WTC11 (cell line): Measurements from ENCODE around the gene NPL. TPM values are rescaled to one million over a fixed set of nuclear protein-coding genes. Genes with fewer than 3 reads are reported as not detected.

ENCODE experiments used
- ATAC-seq: fragments of 200-7000 bp; cut with Tn5 transposase; 2 replicates; pipeline ENCODE4 v1.10.0; 2021; ENCODE audit warnings: mild to moderate bottlenecking, moderate library complexity
- CTCF ChIA-PET: fragments of 300-600 bp; sonication (Branson Sonifier 250); formaldehyde crosslinking; loops from one replicate; lab custom pipeline; 2021; ENCODE audit warnings: antibody characterized with exemption; lab: Charles Lee
- POLR2A ChIA-PET: fragments of 350-600 bp; sonication (Branson Sonifier 250); formaldehyde crosslinking; loops from one replicate; lab custom pipeline; 2021; ENCODE audit warnings: antibody characterized with exemption; lab: Charles Lee
- DNase-seq: peaks from one replicate; pipeline ENCODE4 v3.0.0; 2021; ENCODE audit warnings: low spot score
- H3K27ac Mint-ChIP-seq: 2 replicates; pipeline ENCODE4 v1.8.0; 2021; ENCODE audit warnings: mixed read lengths
- H3K27me3 Mint-ChIP-seq: 2 replicates; pipeline ENCODE4 v1.8.0; 2021; ENCODE audit warnings: low read depth, mild to moderate bottlenecking, moderate library complexity, mixed read lengths
- H3K36me3 Mint-ChIP-seq: 2 replicates; pipeline ENCODE4 v1.8.0; 2021; ENCODE audit warnings: mixed read lengths
- H3K4me1 Mint-ChIP-seq: 2 replicates; pipeline ENCODE4 v1.8.0; 2022; ENCODE audit warnings: mixed read lengths
- H3K4me3 Mint-ChIP-seq: 2 replicates; pipeline ENCODE4 v1.8.0; 2021; ENCODE audit warnings: mild to moderate bottlenecking, moderate library complexity, mixed read lengths
- H3K9me3 Mint-ChIP-seq: 2 replicates; pipeline ENCODE4 v1.8.0; 2021; ENCODE audit warnings: mixed read lengths
- ATF2 ChIP-seq: sonication (generic); formaldehyde crosslinking; IDR thresholded peaks from 2 replicates; pipeline ENCODE4 v1.8.1; 2022; ENCODE audit warnings: low read depth, missing genetic modification reagents, borderline replicate concordance
- CDX4 ChIP-seq: fragments of 250-450 bp; sonication (Bioruptor Pico); IDR thresholded peaks from 2 replicates; pipeline ENCODE4 v1.9.0; 2021; ENCODE audit warnings: moderate library complexity, mild to moderate bottlenecking, inconsistent platforms, borderline replicate concordance
- FOXJ3 ChIP-seq: sonication (generic); formaldehyde crosslinking; IDR thresholded peaks from 2 replicates; pipeline ENCODE4 v1.9.0; 2021; ENCODE audit warnings: missing genetic modification reagents, mild to moderate bottlenecking, borderline replicate concordance
- JAZF1 ChIP-seq: fragments of 250-450 bp; sonication (Bioruptor Pico); IDR thresholded peaks from 2 replicates; pipeline ENCODE4 v1.9.0; 2021; ENCODE audit warnings: moderate library complexity, mild to moderate bottlenecking, inconsistent platforms
- TCF7 ChIP-seq: sonication (generic); formaldehyde crosslinking; IDR thresholded peaks from 2 replicates; pipeline ENCODE4 v1.8.0; 2022; ENCODE audit warnings: mild to moderate bottlenecking, low read depth, missing genetic modification reagents, moderate library complexity
- TEAD4 ChIP-seq: sonication (generic); formaldehyde crosslinking; IDR thresholded peaks from 2 replicates; pipeline ENCODE4 v1.8.0; 2022; ENCODE audit warnings: mild to moderate bottlenecking, missing genetic modification reagents
- ZBTB21 ChIP-seq: sonication (generic); formaldehyde crosslinking; IDR thresholded peaks from 2 replicates; pipeline ENCODE4 v1.8.1; 2023; ENCODE audit warnings: mild to moderate bottlenecking, missing genetic modification reagents, borderline replicate concordance
- ZNF138 ChIP-seq: sonication (generic); formaldehyde crosslinking; conservative IDR thresholded peaks from 2 replicates; pipeline ENCODE4 v1.8.1; 2022; ENCODE audit warnings: mild to moderate bottlenecking, moderate library complexity, missing genetic modification reagents
- ZNF219 ChIP-seq: sonication (generic); formaldehyde crosslinking; IDR thresholded peaks from 2 replicates; pipeline ENCODE4 v1.8.0; 2023; ENCODE audit warnings: missing genetic modification reagents, mild to moderate bottlenecking, borderline replicate concordance
- ZNF396 ChIP-seq: fragments of 250-450 bp; sonication (Bioruptor Pico); IDR thresholded peaks from 2 replicates; pipeline ENCODE4 v1.8.0; 2021; ENCODE audit warnings: mild to moderate bottlenecking, moderate library complexity, borderline replicate concordance
- ZNF671 ChIP-seq: fragments of 250-450 bp; sonication (Bioruptor Pico); IDR thresholded peaks from 2 replicates; pipeline ENCODE4 v1.8.0; 2021; ENCODE audit warnings: mild to moderate bottlenecking
- total RNA-seq: library from RNA; stranded (reverse); gene quantifications from 3 replicates; pipeline ENCODE4 v1.2.3, GENCODE V29; 2021
- TF ChIP-seq, protein P1 (sequence below): sonication (generic); formaldehyde crosslinking; IDR thresholded peaks from 2 replicates; pipeline ENCODE4 v1.8.0; 2023; ENCODE audit warnings: missing genetic modification reagents, mild to moderate bottlenecking, borderline replicate concordance
- TF ChIP-seq, protein P2 (sequence below): sonication (generic); formaldehyde crosslinking; IDR thresholded peaks from 2 replicates; pipeline ENCODE4 v1.8.1; 2022; ENCODE audit warnings: low read depth, mild to moderate bottlenecking, moderate library complexity, missing genetic modification reagents, borderline replicate concordance
- TF ChIP-seq, protein P3 (sequence below): fragments of 250-450 bp; sonication (Bioruptor Pico); IDR thresholded peaks from 2 replicates; pipeline ENCODE4 v1.9.0; 2021; ENCODE audit warnings: mild to moderate bottlenecking, borderline replicate concordance

NPL gene
- total RNA-seq, 1 experiment from 2014 or later = 3.6 TPM

DNA sequence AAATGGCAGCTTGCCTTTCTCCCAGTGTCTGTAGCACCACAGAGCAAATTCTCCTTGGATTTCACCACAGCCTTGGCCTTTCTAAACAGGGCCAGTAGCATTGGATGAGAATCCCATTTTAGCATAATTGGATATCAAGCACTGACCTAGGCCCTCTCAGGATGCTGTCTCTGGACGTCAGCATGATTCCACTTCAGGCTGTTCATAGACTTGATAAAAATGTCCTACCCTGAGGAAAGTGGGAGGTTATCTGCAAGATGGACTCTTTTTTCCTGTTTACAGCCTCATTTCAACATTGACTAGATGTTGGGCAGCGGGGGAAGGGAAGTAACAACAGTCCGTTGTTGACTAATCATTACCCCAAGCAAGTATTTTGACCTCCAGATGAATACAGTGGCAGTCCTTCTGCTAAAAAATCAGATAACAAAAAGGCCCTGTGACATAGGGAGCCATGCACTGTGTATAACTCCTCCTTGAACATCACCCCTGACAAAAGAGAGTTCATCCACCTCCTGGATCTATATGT, 5.2 kb downstream of the NPL start:
- ChIA-PET CTCF (no interaction called here), POLR2A (no interaction called here)
- H3K27me3 Mint-ChIP-seq = peaks cover 34% of the 10 kb centered on the region
- H3K9me3 Mint-ChIP-seq = no peaks in the 10 kb centered on the region
- H3K4me1 Mint-ChIP-seq = peaks cover 11% of the 10 kb centered on the region
- DNase-seq = no peak
- TF ChIP-seq ZNF396 (CRISPR knock-in tag) (no peak), JAZF1 (no peak)
- TF ChIP-seq, protein P1, sequence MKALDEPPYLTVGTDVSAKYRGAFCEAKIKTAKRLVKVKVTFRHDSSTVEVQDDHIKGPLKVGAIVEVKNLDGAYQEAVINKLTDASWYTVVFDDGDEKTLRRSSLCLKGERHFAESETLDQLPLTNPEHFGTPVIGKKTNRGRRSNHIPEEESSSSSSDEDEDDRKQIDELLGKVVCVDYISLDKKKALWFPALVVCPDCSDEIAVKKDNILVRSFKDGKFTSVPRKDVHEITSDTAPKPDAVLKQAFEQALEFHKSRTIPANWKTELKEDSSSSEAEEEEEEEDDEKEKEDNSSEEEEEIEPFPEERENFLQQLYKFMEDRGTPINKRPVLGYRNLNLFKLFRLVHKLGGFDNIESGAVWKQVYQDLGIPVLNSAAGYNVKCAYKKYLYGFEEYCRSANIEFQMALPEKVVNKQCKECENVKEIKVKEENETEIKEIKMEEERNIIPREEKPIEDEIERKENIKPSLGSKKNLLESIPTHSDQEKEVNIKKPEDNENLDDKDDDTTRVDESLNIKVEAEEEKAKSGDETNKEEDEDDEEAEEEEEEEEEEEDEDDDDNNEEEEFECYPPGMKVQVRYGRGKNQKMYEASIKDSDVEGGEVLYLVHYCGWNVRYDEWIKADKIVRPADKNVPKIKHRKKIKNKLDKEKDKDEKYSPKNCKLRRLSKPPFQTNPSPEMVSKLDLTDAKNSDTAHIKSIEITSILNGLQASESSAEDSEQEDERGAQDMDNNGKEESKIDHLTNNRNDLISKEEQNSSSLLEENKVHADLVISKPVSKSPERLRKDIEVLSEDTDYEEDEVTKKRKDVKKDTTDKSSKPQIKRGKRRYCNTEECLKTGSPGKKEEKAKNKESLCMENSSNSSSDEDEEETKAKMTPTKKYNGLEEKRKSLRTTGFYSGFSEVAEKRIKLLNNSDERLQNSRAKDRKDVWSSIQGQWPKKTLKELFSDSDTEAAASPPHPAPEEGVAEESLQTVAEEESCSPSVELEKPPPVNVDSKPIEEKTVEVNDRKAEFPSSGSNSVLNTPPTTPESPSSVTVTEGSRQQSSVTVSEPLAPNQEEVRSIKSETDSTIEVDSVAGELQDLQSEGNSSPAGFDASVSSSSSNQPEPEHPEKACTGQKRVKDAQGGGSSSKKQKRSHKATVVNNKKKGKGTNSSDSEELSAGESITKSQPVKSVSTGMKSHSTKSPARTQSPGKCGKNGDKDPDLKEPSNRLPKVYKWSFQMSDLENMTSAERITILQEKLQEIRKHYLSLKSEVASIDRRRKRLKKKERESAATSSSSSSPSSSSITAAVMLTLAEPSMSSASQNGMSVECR (CRISPR knock-in tag) = no peak
- no peak overlapping the region for H3K27ac Mint-ChIP-seq
- no peaks in the 10 kb centered on the region for H3K36me3 Mint-ChIP-seq
- no peak for ATAC-seq
- H3K4me3 Mint-ChIP-seq = no peak overlapping the region

DNA sequence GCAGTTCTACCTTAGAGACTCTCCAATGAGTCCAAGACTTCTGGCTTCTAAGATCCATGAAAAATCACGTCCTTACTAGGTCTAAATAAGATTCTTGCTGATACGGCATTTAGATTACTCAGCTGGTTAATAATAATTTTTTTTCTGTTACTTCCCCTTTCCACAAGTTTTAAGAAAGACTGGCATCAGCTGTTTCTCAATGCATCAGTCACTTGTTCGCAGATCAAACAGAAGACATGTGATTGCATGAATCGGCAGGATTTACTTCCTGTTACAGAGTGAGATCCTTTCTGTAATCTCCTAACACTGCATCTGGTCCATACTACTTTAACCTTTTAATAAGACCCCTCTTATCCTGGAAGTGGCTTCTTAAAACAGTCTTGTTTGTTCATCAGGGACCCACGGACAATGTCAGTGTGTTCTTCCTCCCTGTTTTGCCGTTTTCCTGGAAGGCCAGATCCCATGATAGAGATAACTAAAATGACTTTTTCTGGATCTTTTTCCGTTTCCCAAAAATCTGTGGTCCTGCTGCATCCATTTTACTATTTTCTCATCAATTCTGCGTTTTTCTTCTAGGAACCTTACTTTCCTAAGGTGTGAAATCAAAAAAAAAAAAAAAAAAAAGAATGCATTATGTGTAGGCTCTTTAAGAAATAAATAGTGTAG, 6.1 kb downstream of the NPL start:
- H3K27me3 Mint-ChIP-seq = peaks cover 24% of the 10 kb centered on the region
- H3K9me3 Mint-ChIP-seq = no peaks in the 10 kb centered on the region
- H3K27ac Mint-ChIP-seq = no peak overlapping the region
- H3K4me3 Mint-ChIP-seq = no peak overlapping the region
- ChIA-PET CTCF (interaction anchor here (1.4 kb wide), 1 partner anchor 17 kb away, joined by 8 read pairs; no protein-coding TSS in a partner anchor), POLR2A (no interaction called here)
- DNase-seq = no peak
- no peaks in the 10 kb centered on the region for H3K36me3 Mint-ChIP-seq
- ATAC-seq = no peak
- no peak for TF ChIP-seq ZNF671 (CRISPR knock-in tag)
- TF ChIP-seq ZBTB21 (CRISPR knock-in tag) = no peak
- TF ChIP-seq FOXJ3 = no peak
- TF ChIP-seq TEAD4 (CRISPR knock-in tag) = no peak
- TF ChIP-seq TCF7 (CRISPR knock-in tag) = no peak
- no peak for TF ChIP-seq ZNF219 (CRISPR knock-in tag)
- peaks cover 10% of the 10 kb centered on the region for H3K4me1 Mint-ChIP-seq

DNA sequence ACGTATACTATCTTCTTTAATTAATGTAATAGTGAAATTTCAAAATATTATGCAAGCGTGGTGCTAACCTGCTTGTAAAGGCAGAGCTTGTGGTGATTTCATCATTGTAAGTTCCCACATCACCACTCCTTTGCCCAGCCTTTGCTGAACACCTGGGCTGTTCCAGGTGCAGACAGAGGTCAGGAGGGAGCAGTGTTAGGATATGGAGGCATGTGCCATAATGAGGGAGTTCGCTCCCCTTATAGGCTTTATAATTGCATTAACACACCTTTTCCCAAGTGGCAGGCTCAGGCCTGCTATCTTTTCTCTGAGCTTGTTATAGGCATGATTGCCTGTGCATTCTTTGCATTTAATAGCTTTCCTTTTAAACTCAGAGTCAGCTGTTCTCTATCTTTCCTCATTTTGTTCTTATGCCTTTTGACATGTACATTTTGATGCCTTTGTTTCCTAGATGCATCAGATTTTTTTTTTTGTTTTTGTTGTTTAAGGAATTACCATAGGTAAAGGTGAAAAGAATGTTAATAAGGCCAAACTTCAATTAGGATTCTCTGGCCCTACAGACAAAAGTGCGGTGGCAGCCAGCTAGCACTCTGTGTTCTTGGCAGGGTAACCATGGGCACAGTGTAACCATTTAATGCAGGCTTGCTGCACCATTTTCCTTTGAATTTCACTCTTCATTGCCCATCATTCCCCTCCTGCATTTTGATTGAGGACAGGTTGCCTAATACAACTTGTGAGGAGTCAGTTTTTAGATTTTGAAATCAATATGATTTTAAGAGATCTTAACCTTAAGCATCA, 12.6 kb downstream of the NPL start:
- ChIA-PET CTCF (interaction anchor here (0.9 to 1.9 kb wide), 8 partner anchors 11 to 659 kb away, joined by 3 to 15 read pairs (median 5); no protein-coding TSS in a partner anchor), POLR2A (no interaction called here)

More for the DNA sequence above, 12.6 kb downstream of the NPL start:
- peaks cover 23% of the 10 kb centered on the region for H3K4me1 Mint-ChIP-seq
- no peaks in the 10 kb centered on the region for H3K27me3 Mint-ChIP-seq
- DNase-seq (no peak), ATAC-seq (no peak)
- no peaks in the 10 kb centered on the region for H3K9me3 Mint-ChIP-seq
- H3K36me3 Mint-ChIP-seq = no peaks in the 10 kb centered on the region
- H3K4me3 Mint-ChIP-seq = no peak overlapping the region
- TF ChIP-seq ZNF138 (no peak), CDX4 (CRISPR knock-in tag) (no peak), ATF2 (CRISPR knock-in tag) (no peak)
- TF ChIP-seq, protein P2, sequence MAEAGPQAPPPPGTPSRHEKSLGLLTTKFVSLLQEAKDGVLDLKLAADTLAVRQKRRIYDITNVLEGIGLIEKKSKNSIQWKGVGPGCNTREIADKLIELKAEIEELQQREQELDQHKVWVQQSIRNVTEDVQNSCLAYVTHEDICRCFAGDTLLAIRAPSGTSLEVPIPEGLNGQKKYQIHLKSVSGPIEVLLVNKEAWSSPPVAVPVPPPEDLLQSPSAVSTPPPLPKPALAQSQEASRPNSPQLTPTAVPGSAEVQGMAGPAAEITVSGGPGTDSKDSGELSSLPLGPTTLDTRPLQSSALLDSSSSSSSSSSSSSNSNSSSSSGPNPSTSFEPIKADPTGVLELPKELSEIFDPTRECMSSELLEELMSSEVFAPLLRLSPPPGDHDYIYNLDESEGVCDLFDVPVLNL (CRISPR knock-in tag) = no peak
- TF ChIP-seq, protein P3, sequence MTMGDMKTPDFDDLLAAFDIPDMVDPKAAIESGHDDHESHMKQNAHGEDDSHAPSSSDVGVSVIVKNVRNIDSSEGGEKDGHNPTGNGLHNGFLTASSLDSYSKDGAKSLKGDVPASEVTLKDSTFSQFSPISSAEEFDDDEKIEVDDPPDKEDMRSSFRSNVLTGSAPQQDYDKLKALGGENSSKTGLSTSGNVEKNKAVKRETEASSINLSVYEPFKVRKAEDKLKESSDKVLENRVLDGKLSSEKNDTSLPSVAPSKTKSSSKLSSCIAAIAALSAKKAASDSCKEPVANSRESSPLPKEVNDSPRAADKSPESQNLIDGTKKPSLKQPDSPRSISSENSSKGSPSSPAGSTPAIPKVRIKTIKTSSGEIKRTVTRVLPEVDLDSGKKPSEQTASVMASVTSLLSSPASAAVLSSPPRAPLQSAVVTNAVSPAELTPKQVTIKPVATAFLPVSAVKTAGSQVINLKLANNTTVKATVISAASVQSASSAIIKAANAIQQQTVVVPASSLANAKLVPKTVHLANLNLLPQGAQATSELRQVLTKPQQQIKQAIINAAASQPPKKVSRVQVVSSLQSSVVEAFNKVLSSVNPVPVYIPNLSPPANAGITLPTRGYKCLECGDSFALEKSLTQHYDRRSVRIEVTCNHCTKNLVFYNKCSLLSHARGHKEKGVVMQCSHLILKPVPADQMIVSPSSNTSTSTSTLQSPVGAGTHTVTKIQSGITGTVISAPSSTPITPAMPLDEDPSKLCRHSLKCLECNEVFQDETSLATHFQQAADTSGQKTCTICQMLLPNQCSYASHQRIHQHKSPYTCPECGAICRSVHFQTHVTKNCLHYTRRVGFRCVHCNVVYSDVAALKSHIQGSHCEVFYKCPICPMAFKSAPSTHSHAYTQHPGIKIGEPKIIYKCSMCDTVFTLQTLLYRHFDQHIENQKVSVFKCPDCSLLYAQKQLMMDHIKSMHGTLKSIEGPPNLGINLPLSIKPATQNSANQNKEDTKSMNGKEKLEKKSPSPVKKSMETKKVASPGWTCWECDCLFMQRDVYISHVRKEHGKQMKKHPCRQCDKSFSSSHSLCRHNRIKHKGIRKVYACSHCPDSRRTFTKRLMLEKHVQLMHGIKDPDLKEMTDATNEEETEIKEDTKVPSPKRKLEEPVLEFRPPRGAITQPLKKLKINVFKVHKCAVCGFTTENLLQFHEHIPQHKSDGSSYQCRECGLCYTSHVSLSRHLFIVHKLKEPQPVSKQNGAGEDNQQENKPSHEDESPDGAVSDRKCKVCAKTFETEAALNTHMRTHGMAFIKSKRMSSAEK (CRISPR knock-in tag) = no peak
- H3K27ac Mint-ChIP-seq = no peak overlapping the region
